Endothelial cell (in vitro differentiated cells): Measurements from ENCODE around the gene ECM2. TPM values are rescaled to one million over a fixed set of nuclear protein-coding genes. Genes with fewer than 3 reads are reported as not detected.

Source experiments
- DNase-seq: peaks from one replicate; pipeline ENCODE4 v3.0.0; 2021; ENCODE audit warnings: low spot score
- H3K27ac Mint-ChIP-seq: one replicate; pipeline ENCODE4 v1.8.0; 2021; ENCODE audit warnings: mixed read lengths, inconsistent platforms; ENCODE audit not compliant: unreplicated experiment
- H3K27me3 Mint-ChIP-seq: one replicate; pipeline ENCODE4 v1.8.0; 2021; ENCODE audit warnings: mild to moderate bottlenecking, moderate library complexity, mixed read lengths, inconsistent platforms; ENCODE audit not compliant: unreplicated experiment
- H3K36me3 Mint-ChIP-seq: one replicate; pipeline ENCODE4 v1.8.0; 2021; ENCODE audit warnings: mild to moderate bottlenecking, low read depth, mixed read lengths, inconsistent platforms; ENCODE audit not compliant: unreplicated experiment
- H3K4me1 Mint-ChIP-seq: one replicate; pipeline ENCODE4 v1.8.0; 2021; ENCODE audit warnings: mild to moderate bottlenecking, mixed read lengths, inconsistent platforms; ENCODE audit not compliant: unreplicated experiment
- H3K4me3 Mint-ChIP-seq: one replicate; pipeline ENCODE4 v1.8.0; 2021; ENCODE audit warnings: mild to moderate bottlenecking, mixed read lengths, inconsistent platforms; ENCODE audit not compliant: unreplicated experiment
- H3K9me3 Mint-ChIP-seq: one replicate; pipeline ENCODE4 v1.8.0; 2021; ENCODE audit warnings: mixed read lengths, inconsistent platforms; ENCODE audit not compliant: unreplicated experiment
- CTCF ChIP-seq: fragments of 200-600 bp; sonication (generic); IDR thresholded peaks from one replicate; pipeline ENCODE4 v1.5.0; 2021; ENCODE audit warnings: antibody characterized with exemption; ENCODE audit not compliant: unreplicated experiment
- microRNA-seq: library from miRNA; unstranded; fragments of <30 nt; microRNA quantifications from one replicate; pipeline ENCODE4, GENCODE V29; 2020; ENCODE audit not compliant: unreplicated experiment
- total RNA-seq: library from RNA; stranded (reverse); fragmentation: NEBNext Ultra II Directional; extraction: Animal tissue kit (Norgen Biotek cat#: 25700); gene quantifications from one replicate; pipeline ENCODE4 v1.2.1, GENCODE V29; 2021; ENCODE audit not compliant: unreplicated experiment

Gene ECM2
- total RNA-seq, 1 donor from 2014 or later, result not detected

DNA sequence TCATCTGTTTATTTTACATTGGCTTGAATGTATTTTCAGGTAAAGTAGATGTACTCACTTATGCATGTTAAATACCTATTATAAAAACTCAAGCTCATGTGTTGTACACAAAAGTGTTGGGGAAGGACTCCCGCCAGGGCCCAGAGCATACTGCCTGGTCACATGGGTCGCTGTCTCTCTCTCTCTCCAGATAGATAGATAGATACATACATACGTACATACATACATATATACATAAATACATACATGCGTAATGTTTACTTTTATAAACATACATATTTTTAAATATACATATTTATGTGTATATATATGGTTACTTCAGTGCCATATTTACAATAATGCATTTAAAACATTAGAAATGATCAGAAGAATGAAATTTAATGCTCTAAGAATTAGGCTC, 78.2 kb downstream of the ECM2 start:
- Mint-ChIP-seq H3K27ac (no peak overlapping the region), H3K4me1 (no peaks in the 10 kb centered on the region), H3K36me3 (no peaks in the 10 kb centered on the region), H3K27me3 (no peaks in the 10 kb centered on the region), H3K4me3 (no peak overlapping the region), H3K9me3 (no peaks in the 10 kb centered on the region)
- no peak for TF ChIP-seq CTCF
- no peak for DNase-seq

DNA sequence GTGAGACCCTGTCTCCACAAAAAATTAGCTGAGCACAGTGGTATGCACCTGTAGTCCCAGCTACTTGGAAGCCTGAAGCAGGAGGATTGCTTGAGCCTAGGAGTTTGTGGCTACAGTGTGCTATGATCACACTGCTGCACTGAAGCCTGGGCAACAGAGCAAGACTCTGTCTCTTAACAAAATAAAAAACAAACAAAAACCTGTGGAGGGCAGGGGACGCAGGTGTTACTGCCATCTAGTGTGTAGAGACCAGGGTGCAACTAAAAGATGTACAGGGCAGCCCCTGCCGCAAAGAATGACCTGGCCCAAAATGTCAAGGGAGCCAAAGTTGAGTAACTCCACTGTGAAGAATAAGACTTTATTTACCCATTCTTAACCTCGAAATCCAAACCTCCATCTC, 80.6 kb downstream of the ECM2 start:
- no peak for TF ChIP-seq CTCF
- H3K4me3 Mint-ChIP-seq, result no peak overlapping the region
- H3K27me3 Mint-ChIP-seq, result no peaks in the 10 kb centered on the region
- DNase-seq, result peak; percentile 11
- H3K36me3 Mint-ChIP-seq, result no peaks in the 10 kb centered on the region
- H3K4me1 Mint-ChIP-seq, result no peaks in the 10 kb centered on the region
- no peak overlapping the region for H3K27ac Mint-ChIP-seq
- no peaks in the 10 kb centered on the region for H3K9me3 Mint-ChIP-seq

- no peak for TF ChIP-seq CTCF
- Mint-ChIP-seq H3K9me3 (no peaks in the 10 kb centered on the region), H3K27me3 (no peaks in the 10 kb centered on the region), H3K36me3 (no peaks in the 10 kb centered on the region), H3K4me3 (no peak overlapping the region), H3K4me1 (no peaks in the 10 kb centered on the region), H3K27ac (no peak overlapping the region)
- no peak for DNase-seq
Observed at GRCh38 chr9:92446536-92446935, 89.3 kb downstream of the ECM2 start.

Small RNAs within 50 kb of the gene (microRNA-seq; reads per million reads assigned to microRNA genes)
- gene MIR4670, result not detected

Other genes starting within 250 kb of the ECM2 start
- 76.1 TPM for gene IARS1, start 242.3 kb downstream of the ECM2 start, total RNA-seq
- gene NOL8, start 210.6 kb downstream of the ECM2 start, total RNA-seq, result 28.2 TPM
- gene CENPP, start 210.0 kb downstream of the ECM2 start, total RNA-seq, result 4.5 TPM
- gene OGN, start 131.4 kb downstream of the ECM2 start, total RNA-seq, result not detected
- not detected for gene OMD, start 111.5 kb downstream of the ECM2 start, total RNA-seq
- gene ASPN, start 53.5 kb downstream of the ECM2 start, total RNA-seq, result not detected
- 10.1 TPM for gene IPPK, start 134.1 kb upstream of the ECM2 start, total RNA-seq
- gene BICD2, start 228.8 kb upstream of the ECM2 start, total RNA-seq, result 31.8 TPM